Adrenal gland (tissue), 5 donors: ENCODE results near the gene FMN1.

Source experiments
- POLR2A ChIP-seq, 2 donors: fragments of 450-650 bp; IDR thresholded peaks; one replicate each; pipeline ENCODE4 v1.6.1; 2017; ENCODE audit warnings: antibody characterized with exemption in 2 of 2, mild to moderate bottlenecking in 2 of 2, moderate library complexity in 1 of 2
- TF ChIP-seq, protein P1 (sequence below), 6 experiments: fragments of 450-650 bp in 4 of 6; fragments of 200-600 bp in 2 of 6; sonication (generic) in 1 of 6; IDR thresholded peaks; 1 replicate in 5 of 6; 2 replicates in 1 of 6; pipeline versions ENCODE4 v1.5.1 to v1.8.0; 2016 to 2021; ENCODE audit warnings: antibody characterized with exemption in 6 of 6, mild to moderate bottlenecking in 2 of 6, moderate library complexity in 1 of 6
- donor health status: DM: no; HTN: no; CAD: no.

DNA sequence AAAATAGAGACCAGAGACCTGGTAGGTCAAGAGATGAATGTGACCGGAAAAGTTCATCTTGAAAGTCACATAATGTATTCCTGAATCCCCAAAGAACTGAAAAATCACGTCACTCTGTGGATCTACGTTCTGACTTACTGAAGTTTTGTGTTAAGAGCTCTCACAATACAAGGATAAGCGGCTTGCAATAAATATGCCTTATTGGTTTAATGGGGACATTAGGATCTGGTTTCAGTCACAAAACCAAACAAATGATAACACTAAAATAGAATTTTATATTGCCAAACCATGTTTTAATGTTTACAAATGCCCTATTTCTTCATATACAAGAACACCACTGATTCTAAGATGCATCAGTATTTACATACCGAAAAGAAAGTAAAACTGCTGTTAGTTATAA lies 164.2 kb downstream of the FMN1 start:
- TF ChIP-seq, protein P1, sequence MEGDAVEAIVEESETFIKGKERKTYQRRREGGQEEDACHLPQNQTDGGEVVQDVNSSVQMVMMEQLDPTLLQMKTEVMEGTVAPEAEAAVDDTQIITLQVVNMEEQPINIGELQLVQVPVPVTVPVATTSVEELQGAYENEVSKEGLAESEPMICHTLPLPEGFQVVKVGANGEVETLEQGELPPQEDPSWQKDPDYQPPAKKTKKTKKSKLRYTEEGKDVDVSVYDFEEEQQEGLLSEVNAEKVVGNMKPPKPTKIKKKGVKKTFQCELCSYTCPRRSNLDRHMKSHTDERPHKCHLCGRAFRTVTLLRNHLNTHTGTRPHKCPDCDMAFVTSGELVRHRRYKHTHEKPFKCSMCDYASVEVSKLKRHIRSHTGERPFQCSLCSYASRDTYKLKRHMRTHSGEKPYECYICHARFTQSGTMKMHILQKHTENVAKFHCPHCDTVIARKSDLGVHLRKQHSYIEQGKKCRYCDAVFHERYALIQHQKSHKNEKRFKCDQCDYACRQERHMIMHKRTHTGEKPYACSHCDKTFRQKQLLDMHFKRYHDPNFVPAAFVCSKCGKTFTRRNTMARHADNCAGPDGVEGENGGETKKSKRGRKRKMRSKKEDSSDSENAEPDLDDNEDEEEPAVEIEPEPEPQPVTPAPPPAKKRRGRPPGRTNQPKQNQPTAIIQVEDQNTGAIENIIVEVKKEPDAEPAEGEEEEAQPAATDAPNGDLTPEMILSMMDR (IDR thresholded peaks at IDR 0.05) = no peak
- TF ChIP-seq POLR2A (IDR thresholded peaks at IDR 0.05) = no peak
